HCT116 (cell line): ENCODE data around the gene PTPRJ. TPM values are rescaled to one million over a fixed set of nuclear protein-coding genes. Genes with fewer than 3 reads are reported as not detected.

Experiments
- ATAC-seq: fragments of 200-7000 bp; cut with Tn5 transposase; 2 replicates; pipeline ENCODE4 v1.9.1; 2020; ENCODE audit warnings: mild to moderate bottlenecking, moderate library complexity
- BruUV-seq: library from RNA; stranded (reverse); fragments of 400-500 nt; replicated peaks from 2 replicates; lab custom pipeline; 2021; lab: Mats Ljungman, UMichigan
- CTCF ChIA-PET: fragments of 300-600 bp; sonication (Branson Sonifier 250); formaldehyde crosslinking; loops from one replicate; lab custom pipeline; 2021; ENCODE audit warnings: antibody characterized with exemption; lab: Charles Lee
- POLR2A ChIA-PET: fragments of 300-600, 350-600 bp; sonication (Branson Sonifier 250); formaldehyde crosslinking; loops from one replicate; lab custom pipeline; 2021; ENCODE audit warnings: antibody characterized with exemption; lab: Charles Lee
- RAD21 ChIA-PET, 2 experiments: fragments of 300-600 bp; sonication (Branson Sonifier 250); formaldehyde crosslinking; loops; one replicate each; lab custom pipeline; 2023; ENCODE audit warnings: low total read pairs in 2 of 2; ENCODE audit not compliant: uncharacterized antibody in 2 of 2, unreplicated experiment in 2 of 2, low non-redundant PET in 1 of 2; lab: Charles Lee
- DNase-seq: peaks from one replicate; pipeline ENCODE4 v3.0.0-alpha.2; 2010; ENCODE audit warnings: low read depth, low spot score
- H2AFZ ChIP-seq: fragments of 200-600 bp; shearing (Covaris generic), sonication (generic); 2 replicates; pipeline ENCODE4 v1.6.1; 2017; ENCODE audit warnings: low read depth, mixed run types, mixed read lengths, antibody characterized with exemption, low read length; ENCODE audit not compliant: poor library complexity, severe bottlenecking
- H3K27ac ChIP-seq: 2 replicates; pipeline ENCODE4 v1.5.1; 2012; ENCODE audit warnings: low read depth, low read length
- H3K27me3 ChIP-seq: fragments of 200-600 bp; sonication (generic); 2 replicates; pipeline ENCODE4 v1.6.1; 2016; ENCODE audit warnings: mixed run types, low read length, mixed read lengths; ENCODE audit not compliant: insufficient read depth
- H3K36me3 ChIP-seq, 2 experiments: fragments of 200-500 bp in 1 of 2; fragments of 200-600 bp in 1 of 2; sonication (Bioruptor generic) in 1 of 2; sonication (generic) in 1 of 2; 2 replicates each; pipeline versions ENCODE4 v1.5.1 to v1.6.1; 2014 to 2016; ENCODE audit warnings: low read length in 2 of 2, inconsistent platforms in 1 of 2, mixed read lengths in 1 of 2, mixed run types in 1 of 2; ENCODE audit not compliant: insufficient read depth in 2 of 2, control insufficient read depth in 1 of 2
- H3K4me1 ChIP-seq, 2 experiments: fragments of 200-600 bp in 1 of 2; sonication (generic) in 1 of 2; 2 replicates each; pipeline versions ENCODE4 v1.5.1 to v1.6.1; 2012 to 2017; ENCODE audit warnings: low read length in 2 of 2, inconsistent platforms in 1 of 2, mild to moderate bottlenecking in 1 of 2, mixed read lengths in 1 of 2, mixed run types in 1 of 2, moderate library complexity in 1 of 2; ENCODE audit not compliant: insufficient read depth in 2 of 2, control insufficient read depth in 1 of 2
- H3K4me2 ChIP-seq: fragments of 200-600 bp; sonication (generic); 2 replicates; pipeline ENCODE4 v1.6.1; 2017; ENCODE audit warnings: mixed run types, low read length, mixed read lengths
- H3K4me3 ChIP-seq, 2 experiments: fragments of 200-600 bp in 1 of 2; sonication (generic) in 1 of 2; replicated peaks in 1 of 2; 2 replicates each; pipeline ENCODE4 v1.5.1; 2011 to 2016; ENCODE audit warnings: low read length in 2 of 2, control low read depth in 1 of 2, low read depth in 1 of 2, mild to moderate bottlenecking in 1 of 2, mixed read lengths in 1 of 2, mixed run types in 1 of 2
- H3K79me2 ChIP-seq: fragments of 200-600 bp; sonication (generic); 2 replicates; pipeline ENCODE4 v1.6.1; 2017; ENCODE audit warnings: mild to moderate bottlenecking, mixed run types, low read length, moderate library complexity, mixed read lengths; ENCODE audit not compliant: insufficient read depth
- H3K9ac ChIP-seq: fragments of 200-600 bp; sonication (generic); 2 replicates; pipeline ENCODE4 v1.6.1; 2016; ENCODE audit warnings: low read length, mixed read lengths
- H3K9me2 ChIP-seq: fragments of 200-600 bp; sonication (generic), shearing (Covaris generic); 2 replicates; pipeline ENCODE4 v1.6.1; 2017; ENCODE audit warnings: mixed run types, mild to moderate bottlenecking, moderate library complexity; ENCODE audit not compliant: insufficient read depth
- H3K9me3 ChIP-seq, 2 experiments: fragments of 200-500 bp in 1 of 2; fragments of 200-600 bp in 1 of 2; sonication (Bioruptor generic) in 1 of 2; sonication (generic) in 1 of 2; 2 replicates each; pipeline ENCODE4 v1.6.1; 2014 to 2017; ENCODE audit warnings: low read length in 2 of 2, mixed read lengths in 2 of 2, inconsistent platforms in 1 of 2, low read depth in 1 of 2, mild to moderate bottlenecking in 1 of 2, mixed run types in 1 of 2, moderate library complexity in 1 of 2; ENCODE audit not compliant: control insufficient read depth in 1 of 2, insufficient read depth in 1 of 2
- H4K20me1 ChIP-seq: fragments of 200-600 bp; sonication (generic), shearing (Covaris generic); 2 replicates; pipeline ENCODE4 v1.6.1; 2017; ENCODE audit warnings: mixed run types, mild to moderate bottlenecking, moderate library complexity; ENCODE audit not compliant: insufficient read depth
- REST ChIP-seq: IDR thresholded peaks from 2 replicates; pipeline ENCODE4 v1.6.1; 2012; ENCODE audit warnings: low read depth
- SRF ChIP-seq: IDR thresholded peaks from 2 replicates; pipeline ENCODE4 v1.6.1; 2012; ENCODE audit warnings: low read depth
- intact Hi-C: fragments of 100-400 bp; cut with micrococcal nuclease; formaldehyde crosslinking; loops from 2 replicates; pipeline ENCODE4 v1.10.0; 2022
- total RNA-seq: library from RNA; stranded (reverse); gene quantifications from one replicate; pipeline ENCODE4 v1.2.1, GENCODE V29; 2021; ENCODE audit not compliant: unreplicated experiment
- TF ChIP-seq, protein P1 (sequence below): IDR thresholded peaks from 2 replicates; pipeline ENCODE4 v1.6.1; 2012

The PTPRJ gene
- total RNA-seq, 1 experiment from 2014 or later: 19.1 TPM

DNA sequence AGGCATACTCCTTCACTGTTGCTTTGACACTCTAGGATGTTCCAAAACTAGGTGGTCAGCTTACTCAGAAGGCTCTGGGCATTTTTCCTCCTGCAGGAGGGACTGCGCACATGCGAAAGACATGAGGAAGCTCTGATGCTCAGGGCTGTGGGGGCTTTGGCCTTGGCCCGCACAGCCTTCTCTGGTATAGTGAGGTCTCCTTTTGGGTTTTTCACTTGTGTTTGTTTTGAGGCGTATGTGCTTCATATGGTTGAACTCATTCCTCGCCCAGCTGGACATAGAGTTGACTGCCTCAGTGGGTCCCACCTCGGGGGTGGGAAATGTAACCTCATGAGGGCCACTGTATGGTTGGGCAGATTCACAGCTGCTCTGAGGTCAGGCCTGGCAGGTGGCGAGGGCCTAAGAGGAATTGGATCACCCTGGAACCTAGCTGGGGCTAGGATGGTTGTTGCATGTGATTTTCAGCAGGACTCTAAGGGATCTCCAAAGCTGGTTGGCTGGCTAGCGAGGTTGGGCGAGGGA lies 63.7 kb downstream of the PTPRJ start:
- ATAC-seq (no peak), DNase-seq (no peak)
- H3K4me1 ChIP-seq: peaks cover 2 to 3% of the 10 kb centered on the region in 2 experiments; a peak in 2 of 4 replicates
- no peak overlapping the region for H3K9ac ChIP-seq
- no peak for TF ChIP-seq REST
- TF ChIP-seq SRF: no peak
- H3K27ac ChIP-seq: no peak overlapping the region
- BruUV-seq: no TSS peak
- H4K20me1 ChIP-seq: no peaks in the 10 kb centered on the region
- no peak overlapping the region for H3K4me3 ChIP-seq
- no peak overlapping the region for H3K4me2 ChIP-seq
- ChIA-PET POLR2A (no interaction called here), RAD21 (no interaction called here), CTCF (no interaction called here)
- H3K36me3 ChIP-seq: no peaks in the 10 kb centered on the region
- no peaks in the 10 kb centered on the region for H3K9me2 ChIP-seq
- no peaks in the 10 kb centered on the region for H3K9me3 ChIP-seq
- H3K27me3 ChIP-seq: no peaks in the 10 kb centered on the region
- intact Hi-C loops: no loop called here
- no peak overlapping the region for H2AFZ ChIP-seq
- peaks cover 3% of the 10 kb centered on the region; the same call in 1 of the 2 replicates for H3K79me2 ChIP-seq

DNA sequence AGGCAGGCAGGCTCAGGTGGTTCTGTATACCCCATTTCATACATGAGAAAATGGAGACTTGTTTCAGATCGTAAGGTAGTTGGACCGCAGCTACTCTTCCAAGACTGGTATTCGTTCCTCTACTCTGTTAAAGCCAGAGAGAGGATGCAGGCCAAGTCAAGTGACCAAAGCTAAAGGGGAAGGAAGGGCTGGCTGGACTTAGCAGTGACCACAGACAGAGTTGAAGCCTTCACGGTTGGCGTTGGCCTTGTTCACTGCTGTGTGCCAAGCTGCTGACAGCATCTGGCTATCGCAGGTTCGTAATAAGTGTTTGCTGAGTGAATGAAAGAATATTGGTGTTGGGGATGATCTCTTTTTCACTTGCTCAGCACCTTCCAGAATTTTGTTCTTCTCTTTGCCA lies 64.2 kb downstream of the PTPRJ start:
- TF ChIP-seq, protein P1, sequence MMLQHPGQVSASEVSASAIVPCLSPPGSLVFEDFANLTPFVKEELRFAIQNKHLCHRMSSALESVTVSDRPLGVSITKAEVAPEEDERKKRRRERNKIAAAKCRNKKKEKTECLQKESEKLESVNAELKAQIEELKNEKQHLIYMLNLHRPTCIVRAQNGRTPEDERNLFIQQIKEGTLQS: no peak
- H3K4me1 ChIP-seq: peaks cover 4 to 7% of the 10 kb centered on the region in 2 experiments; a peak in 3 of 4 replicates
- H3K27ac ChIP-seq: no peak overlapping the region

More for the DNA sequence above, 64.2 kb downstream of the PTPRJ start:
- Histone ChIP-seq H3K36me3 (no peaks in the 10 kb centered on the region), H3K27me3 (no peaks in the 10 kb centered on the region), H3K4me2 (no peak overlapping the region), H3K4me3 (no peak overlapping the region), H4K20me1 (no peaks in the 10 kb centered on the region), H3K79me2 (peaks cover 3% of the 10 kb centered on the region; the same call in 1 of the 2 replicates), H3K9ac (no peak overlapping the region), H3K9me2 (no peaks in the 10 kb centered on the region), H3K9me3 (no peaks in the 10 kb centered on the region), H2AFZ (no peak overlapping the region)
- ChIA-PET RAD21 (no interaction called here), CTCF (no interaction called here), POLR2A (no interaction called here)
- DNase-seq (no peak), ATAC-seq (no peak)
- no TSS peak for BruUV-seq
- intact Hi-C loops: no loop called here
